K562 (cell line): Measurements from ENCODE around the gene GPR153. TPM values are rescaled to one million over a fixed set of nuclear protein-coding genes. Genes with fewer than 3 reads are reported as not detected.

Experiments used
- BHLHE40 ChIP-seq: IDR thresholded peaks from 2 replicates; pipeline ENCODE4 v1.6.1; 2011; ENCODE audit warnings: low read length, improper control_type of control experiment
- CBFB ChIP-seq: sonication (generic); formaldehyde crosslinking; IDR thresholded peaks from 2 replicates; pipeline ENCODE4 v1.4.0; 2020; ENCODE audit warnings: mild to moderate bottlenecking, missing genetic modification reagents
- CREB3L1 ChIP-seq: fragments of 450-650 bp; IDR thresholded peaks from 2 replicates; pipeline ENCODE4 v1.6.1; 2014; ENCODE audit warnings: low read depth, mild to moderate bottlenecking, moderate library complexity, borderline replicate concordance
- ETS1 ChIP-seq: conservative IDR thresholded peaks from 2 replicates; pipeline ENCODE4 v1.6.1; 2011; ENCODE audit warnings: low read depth, mild to moderate bottlenecking, low read length; ENCODE audit not compliant: control insufficient read depth
- FOXA3 ChIP-seq, 2 experiments: fragments of 450-650 bp in 1 of 2; sonication (generic) in 1 of 2; formaldehyde crosslinking; IDR thresholded peaks in 1 of 2; conservative IDR thresholded peaks in 1 of 2; 2 replicates each; pipeline versions ENCODE4 v1.4.0 to v1.8.0; 2020 to 2022; ENCODE audit warnings: mild to moderate bottlenecking in 2 of 2, missing genetic modification reagents in 1 of 2
- HSF4 ChIP-seq: fragments of 250-450 bp; sonication (Bioruptor Pico); IDR thresholded peaks from 2 replicates; pipeline ENCODE4 v2.1.2; 2022; ENCODE audit warnings: mild to moderate bottlenecking, moderate library complexity, borderline replicate concordance
- LCOR ChIP-seq: sonication (generic); formaldehyde crosslinking; IDR thresholded peaks from 2 replicates; pipeline ENCODE4 v1.8.0; 2022; ENCODE audit warnings: mild to moderate bottlenecking, missing genetic modification reagents
- PCBP1 ChIP-seq: fragments of 200-400 bp; formaldehyde crosslinking; IDR thresholded peaks from 2 replicates; pipeline ENCODE4 v1.6.1; 2018; ENCODE audit warnings: mild to moderate bottlenecking, low read depth, low read length; ENCODE audit not compliant: poor library complexity, severe bottlenecking
- PHF21A ChIP-seq: fragments of 450-650 bp; IDR thresholded peaks from 2 replicates; pipeline ENCODE4 v1.6.1; 2017; ENCODE audit warnings: low read depth, borderline replicate concordance
- RHOXF2B ChIP-seq: fragments of 250-450 bp; sonication (Bioruptor Pico); conservative IDR thresholded peaks from 2 replicates; pipeline ENCODE4 v1.5.1; 2021
- TRIM24 ChIP-seq, 2 experiments: fragments of 450-650 bp; IDR thresholded peaks; 2 replicates each; pipeline ENCODE4 v1.6.1; 2016
- ZBED1 ChIP-seq: IDR thresholded peaks from 2 replicates; pipeline ENCODE4 v1.6.1; 2014
- ZBTB40 ChIP-seq, 2 experiments: fragments of 450-650 bp in 1 of 2; sonication (generic) in 1 of 2; formaldehyde crosslinking in 1 of 2; IDR thresholded peaks; 2 replicates each; pipeline versions ENCODE4 v1.7.1 to v1.9.0; 2016 to 2022; ENCODE audit warnings: inconsistent platforms in 1 of 2, mild to moderate bottlenecking in 1 of 2, missing genetic modification reagents in 1 of 2
- ZNF511 ChIP-seq: sonication (generic); formaldehyde crosslinking; IDR thresholded peaks from 2 replicates; pipeline ENCODE4 v1.8.0; 2022; ENCODE audit warnings: mild to moderate bottlenecking, missing genetic modification reagents
- polyA plus RNA-seq, 8 experiments: library from polyadenylated mRNA; depleted of rRNA in 4 of 8; stranded (reverse) in 5 of 8; unstranded in 3 of 8; fragments of >200 nt; fragmentation: Nextera tagmentation in 2 of 8; fragmentation: Illumina TruSeq in 1 of 8; extraction: Ambion mirVana in 2 of 8; extraction: Trizol in 1 of 8; gene quantifications; 2 replicates each; pipeline versions ENCODE4 v1.2.1 to v1.2.3, GENCODE V29; 2011 to 2014; ENCODE audit warnings: inconsistent platforms in 1 of 8, missing spikeins in 1 of 8
- total RNA-seq, 7 experiments: library from RNA; depleted of rRNA in 6 of 7; stranded (reverse); fragments of >200 nt in 6 of 7; fragmentation: Illumina TruSeq in 2 of 7; extraction: Trizol in 2 of 7; gene quantifications; 2 replicates each; pipeline versions ENCODE4 v1.2.1 to v1.2.3, GENCODE V29; 2011 to 2021; ENCODE audit warnings: low replicate concordance in 1 of 7

GPR153 gene
- total and polyA plus RNA-seq, 9 of the 15 experiments (the other 6 are each of a cell fraction or from before 2014, with no cell fraction given) = 0.01 to 1.5 (median 0.51) TPM

GRCh38 chr1:6245086-6245868 lies 15.6 kb downstream of the GPR153 start (continued):
- TF ChIP-seq ZBTB40 (IDR thresholded peaks at IDR 0.05) (peak; percentile 63), ZBTB40 (CRISPR knock-in tag; IDR thresholded peaks at IDR 0.05) (peak; percentile 63), ZBED1 (no peak), CREB3L1 (no peak), FOXA3 (CRISPR knock-in tag; conservative IDR thresholded peaks at IDR 0.05 in 1 of 2, IDR thresholded peaks at IDR 0.05 in 1 of 2) (peak in 1 of 2 experiments; percentile 91; a peak in 2 of 4 replicates), ZNF511 (CRISPR knock-in tag) (peak; percentile 100), LCOR (CRISPR knock-in tag) (peak; percentile 99), PHF21A (0 out of 2 replicates have a peak, but pooled peaks have one; percentile 29), CBFB (CRISPR knock-in tag) (no peak), BHLHE40 (peak; percentile 63), TRIM24 (IDR thresholded peaks at IDR 0.05) (peak in 1 of 2 experiments; percentile 51; a peak in 1 of 4 replicates), PCBP1 (peak; percentile 97), HSF4 (CRISPR knock-in tag) (no peak), ETS1 (peak; percentile 84), RHOXF2B (CRISPR knock-in tag) (no peak)
